HEK293 (cell line): ENCODE results near the gene DNAH11.

Experiments used
- CTCF ChIA-PET: fragments of 350-600 bp; formaldehyde crosslinking; extraction: SDS; loops from one replicate; lab custom pipeline; 2021; ENCODE audit warnings: antibody characterized with exemption; lab: Yijun Ruan, JAX
- POLR2A ChIA-PET: fragments of 300-600 bp; formaldehyde crosslinking; extraction: SDS; loops from one replicate; lab custom pipeline; 2020; ENCODE audit warnings: antibody characterized with exemption, inconsistent platforms; lab: Yijun Ruan, JAX
- H3K27ac ChIP-seq: fragments of 200-500 bp; sonication (Bioruptor generic); 2 replicates; pipeline ENCODE4 v1.5.1; 2014; ENCODE audit warnings: low read depth, low read length, control low read depth, inconsistent platforms; ENCODE audit errors: extremely low read depth
- H3K36me3 ChIP-seq, 2 experiments: fragments of 200-500 bp in 1 of 2; sonication (Bioruptor generic) in 1 of 2; 1 replicate in 1 of 2; 2 replicates in 1 of 2; pipeline ENCODE4 v1.5.1; 2014 to 2017; ENCODE audit warnings: inconsistent platforms in 2 of 2, low read length in 2 of 2; ENCODE audit not compliant: control insufficient read depth in 2 of 2, insufficient read depth in 1 of 2
- H3K4me1 ChIP-seq: fragments of 200-500 bp; sonication (Bioruptor generic); 2 replicates; pipeline ENCODE4 v1.5.1; 2014; ENCODE audit warnings: mild to moderate bottlenecking, low read length, inconsistent platforms; ENCODE audit not compliant: control insufficient read depth, insufficient read depth
- H3K4me3 ChIP-seq: 2 replicates; pipeline ENCODE4 v1.5.1; 2011; ENCODE audit warnings: low read depth, mild to moderate bottlenecking, control low read depth, low read length, moderate library complexity
- H3K9me3 ChIP-seq: fragments of 200-500 bp; sonication (Bioruptor generic); 2 replicates; pipeline ENCODE4 v1.5.1; 2014; ENCODE audit warnings: low read depth, low read length, inconsistent platforms; ENCODE audit not compliant: control insufficient read depth, insufficient read depth
- FEZF1 ChIP-seq: fragments of 450-650 bp; formaldehyde crosslinking; IDR thresholded peaks from 2 replicates; pipeline ENCODE4 v1.5.1; 2016; ENCODE audit warnings: missing biosample characterization, missing genetic modification characterization
- GFI1B ChIP-seq: fragments of 450-650 bp; formaldehyde crosslinking; IDR thresholded peaks from 2 replicates; pipeline ENCODE4 v1.5.1; 2016; ENCODE audit warnings: missing biosample characterization, missing genetic modification characterization
- PRDM1 ChIP-seq: fragments of 450-650 bp; formaldehyde crosslinking; IDR thresholded peaks from 2 replicates; pipeline ENCODE4; 2016; ENCODE audit warnings: missing biosample characterization, missing genetic modification characterization
- PRDM6 ChIP-seq: fragments of 450-650 bp; formaldehyde crosslinking; IDR thresholded peaks from 2 replicates; pipeline ENCODE4 v1.5.1; 2017; ENCODE audit warnings: missing biosample characterization, missing genetic modification characterization
- SP2 ChIP-seq: fragments of 450-650 bp; formaldehyde crosslinking; IDR thresholded peaks from 2 replicates; pipeline ENCODE4 v1.5.1; 2016; ENCODE audit warnings: missing biosample characterization, missing genetic modification characterization
- TRIM28 ChIP-seq: IDR thresholded peaks from 2 replicates; pipeline ENCODE4 v1.6.1; 2011; ENCODE audit warnings: low read length, control low read depth, borderline replicate concordance
- WT1 ChIP-seq: fragments of 450-650 bp; formaldehyde crosslinking; IDR thresholded peaks from 2 replicates; pipeline ENCODE4 v1.5.1; 2016; ENCODE audit warnings: missing biosample characterization, missing genetic modification characterization
- ZNF157 ChIP-seq: fragments of 450-650 bp; formaldehyde crosslinking; IDR thresholded peaks from 2 replicates; pipeline ENCODE4 v1.5.1; 2016; ENCODE audit warnings: missing biosample characterization, missing genetic modification characterization
- ZNF202 ChIP-seq: fragments of 450-650 bp; formaldehyde crosslinking; IDR thresholded peaks from 2 replicates; pipeline ENCODE4 v1.5.1; 2016; ENCODE audit warnings: missing biosample characterization, missing genetic modification characterization, borderline replicate concordance
- ZNF23 ChIP-seq: fragments of 450-650 bp; formaldehyde crosslinking; IDR thresholded peaks from 2 replicates; pipeline ENCODE4 v1.5.1; 2016; ENCODE audit warnings: missing biosample characterization, missing genetic modification characterization, borderline replicate concordance
- ZNF239 ChIP-seq: fragments of 450-650 bp; formaldehyde crosslinking; IDR thresholded peaks from 2 replicates; pipeline ENCODE4 v1.5.1; 2016; ENCODE audit warnings: missing biosample characterization, missing genetic modification characterization
- ZNF555 ChIP-seq: fragments of 450-650 bp; formaldehyde crosslinking; conservative IDR thresholded peaks from 2 replicates; pipeline ENCODE4 v1.5.1; 2017; ENCODE audit warnings: missing biosample characterization, mild to moderate bottlenecking, missing genetic modification characterization, inconsistent platforms
- ZNF585B ChIP-seq: fragments of 450-650 bp; formaldehyde crosslinking; IDR thresholded peaks from 2 replicates; pipeline ENCODE4 v1.5.1; 2016; ENCODE audit warnings: missing biosample characterization, missing genetic modification characterization
- ZNF664 ChIP-seq: fragments of 450-650 bp; formaldehyde crosslinking; IDR thresholded peaks from 2 replicates; pipeline ENCODE4 v1.5.1; 2016; ENCODE audit warnings: missing biosample characterization, missing genetic modification characterization
- ZXDB ChIP-seq: fragments of 450-650 bp; formaldehyde crosslinking; IDR thresholded peaks from 2 replicates; pipeline ENCODE4 v1.5.1; 2016; ENCODE audit warnings: missing biosample characterization, missing genetic modification characterization
- TF ChIP-seq, protein P1 (sequence below): fragments of 450-650 bp; formaldehyde crosslinking; IDR thresholded peaks from 2 replicates; pipeline ENCODE4 v1.5.1; 2017; ENCODE audit warnings: missing biosample characterization, missing genetic modification characterization
- TF ChIP-seq, protein P2 (sequence below): fragments of 450-650 bp; formaldehyde crosslinking; IDR thresholded peaks from 2 replicates; pipeline ENCODE4 v1.5.1; 2017; ENCODE audit warnings: missing biosample characterization, mild to moderate bottlenecking, missing genetic modification characterization, moderate library complexity
- TF ChIP-seq, protein P3 (sequence below): fragments of 450-650 bp; formaldehyde crosslinking; IDR thresholded peaks from 2 replicates; pipeline ENCODE4 v1.5.1; 2016; ENCODE audit warnings: missing biosample characterization, missing genetic modification characterization, low read depth

DNAH11 gene

GRCh38 chr7:21942955-21943354 lies 400.1 kb downstream of the DNAH11 start:
- Histone ChIP-seq H3K27ac (no peak overlapping the region; the same call in 1 of the 2 replicates), H3K9me3 (no peaks in the 10 kb centered on the region), H3K36me3 (peaks cover 5 to 7% of the 10 kb centered on the region in 2 experiments), H3K4me1 (peaks cover 58% of the 10 kb centered on the region), H3K4me3 (no peak overlapping the region)
- CTCF ChIA-PET = interaction anchor here (0.6 to 1.3 kb wide), 4 partner anchors 20 to 546 kb away, joined by 3 to 4 read pairs (median 4); no protein-coding TSS in a partner anchor
- no peak for TF ChIP-seq GFI1B (tag by site-specific recombination)
- no peak for TF ChIP-seq ZNF23 (tag by site-specific recombination)
- no peak for TF ChIP-seq ZXDB
- 0 out of 2 replicates have a peak, but pooled peaks have one; percentile 7 for TF ChIP-seq FEZF1
- no peak for TF ChIP-seq ZNF555
- TF ChIP-seq SP2 (tag by site-specific recombination) = no peak
- POLR2A ChIA-PET = no interaction called here

GRCh38 chr7:21943436-21943835 lies 400.6 kb downstream of the DNAH11 start:
- TF ChIP-seq ZNF157 (tag by site-specific recombination) = no peak
- TF ChIP-seq ZNF239 (tag by site-specific recombination) = no peak
- no peak for TF ChIP-seq TRIM28
- 0 out of 2 replicates have a peak, but pooled peaks have one; percentile 32 for TF ChIP-seq WT1 (tag by site-specific recombination)
- TF ChIP-seq ZXDB = no peak
- TF ChIP-seq PRDM6 (tag by site-specific recombination) = peak; percentile 35; the same call in 1 of the 2 replicates
- TF ChIP-seq, protein P1, sequence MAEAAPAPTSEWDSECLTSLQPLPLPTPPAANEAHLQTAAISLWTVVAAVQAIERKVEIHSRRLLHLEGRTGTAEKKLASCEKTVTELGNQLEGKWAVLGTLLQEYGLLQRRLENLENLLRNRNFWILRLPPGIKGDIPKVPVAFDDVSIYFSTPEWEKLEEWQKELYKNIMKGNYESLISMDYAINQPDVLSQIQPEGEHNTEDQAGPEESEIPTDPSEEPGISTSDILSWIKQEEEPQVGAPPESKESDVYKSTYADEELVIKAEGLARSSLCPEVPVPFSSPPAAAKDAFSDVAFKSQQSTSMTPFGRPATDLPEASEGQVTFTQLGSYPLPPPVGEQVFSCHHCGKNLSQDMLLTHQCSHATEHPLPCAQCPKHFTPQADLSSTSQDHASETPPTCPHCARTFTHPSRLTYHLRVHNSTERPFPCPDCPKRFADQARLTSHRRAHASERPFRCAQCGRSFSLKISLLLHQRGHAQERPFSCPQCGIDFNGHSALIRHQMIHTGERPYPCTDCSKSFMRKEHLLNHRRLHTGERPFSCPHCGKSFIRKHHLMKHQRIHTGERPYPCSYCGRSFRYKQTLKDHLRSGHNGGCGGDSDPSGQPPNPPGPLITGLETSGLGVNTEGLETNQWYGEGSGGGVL (tag by site-specific recombination) = no peak
- TF ChIP-seq ZNF664 = peak; percentile 82
- ChIA-PET CTCF (interaction anchor here (0.6 to 1.3 kb wide), 3 partner anchors 20 to 546 kb away, joined by 3 to 4 read pairs (median 3); no protein-coding TSS in a partner anchor), POLR2A (interaction anchor here (0.7 kb wide), 1 partner anchor 26 kb away, joined by 3 read pairs; no protein-coding TSS in a partner anchor)
- Histone ChIP-seq H3K4me3 (no peak overlapping the region), H3K36me3 (peaks cover 1 to 2% of the 10 kb centered on the region in 2 experiments; a peak in 2 of 3 replicates), H3K27ac (no peak overlapping the region), H3K4me1 (peaks cover 60% of the 10 kb centered on the region), H3K9me3 (no peaks in the 10 kb centered on the region)

- Histone ChIP-seq H3K9me3 (no peaks in the 10 kb centered on the region), H3K36me3 (no peaks in the 10 kb centered on the region), H3K4me3 (peak overlapping the region; percentile 85), H3K4me1 (peaks cover 60% of the 10 kb centered on the region), H3K27ac (peak overlapping the region; percentile 93)
- POLR2A ChIA-PET = interaction anchor here (0.6 to 2.0 kb wide), 7 partner anchors 9 to 1946 kb away, joined by 3 to 8 read pairs (median 3); no protein-coding TSS in a partner anchor
- CTCF ChIA-PET = interaction anchor here (0.6 kb wide), 2 partner anchors 19 to 23 kb away, joined by 3 read pairs; no protein-coding TSS in a partner anchor
- peak; percentile 71 for TF ChIP-seq PRDM6 (tag by site-specific recombination)
- TF ChIP-seq, protein P2, sequence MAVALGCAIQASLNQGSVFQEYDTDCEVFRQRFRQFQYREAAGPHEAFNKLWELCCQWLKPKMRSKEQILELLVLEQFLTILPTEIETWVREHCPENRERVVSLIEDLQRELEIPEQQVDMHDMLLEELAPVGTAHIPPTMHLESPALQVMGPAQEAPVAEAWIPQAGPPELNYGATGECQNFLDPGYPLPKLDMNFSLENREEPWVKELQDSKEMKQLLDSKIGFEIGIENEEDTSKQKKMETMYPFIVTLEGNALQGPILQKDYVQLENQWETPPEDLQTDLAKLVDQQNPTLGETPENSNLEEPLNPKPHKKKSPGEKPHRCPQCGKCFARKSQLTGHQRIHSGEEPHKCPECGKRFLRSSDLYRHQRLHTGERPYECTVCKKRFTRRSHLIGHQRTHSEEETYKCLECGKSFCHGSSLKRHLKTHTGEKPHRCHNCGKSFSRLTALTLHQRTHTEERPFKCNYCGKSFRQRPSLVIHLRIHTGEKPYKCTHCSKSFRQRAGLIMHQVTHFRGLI = 0 out of 2 replicates have a peak, but pooled peaks have one; percentile 63
- TF ChIP-seq ZNF202 (tag by site-specific recombination) = no peak
- peak; percentile 31 for TF ChIP-seq PRDM1 (tag by site-specific recombination)
- TF ChIP-seq ZNF585B = no peak
- peak; percentile 2; the same call in 1 of the 2 replicates for TF ChIP-seq SP2 (tag by site-specific recombination)
- TF ChIP-seq, protein P3, sequence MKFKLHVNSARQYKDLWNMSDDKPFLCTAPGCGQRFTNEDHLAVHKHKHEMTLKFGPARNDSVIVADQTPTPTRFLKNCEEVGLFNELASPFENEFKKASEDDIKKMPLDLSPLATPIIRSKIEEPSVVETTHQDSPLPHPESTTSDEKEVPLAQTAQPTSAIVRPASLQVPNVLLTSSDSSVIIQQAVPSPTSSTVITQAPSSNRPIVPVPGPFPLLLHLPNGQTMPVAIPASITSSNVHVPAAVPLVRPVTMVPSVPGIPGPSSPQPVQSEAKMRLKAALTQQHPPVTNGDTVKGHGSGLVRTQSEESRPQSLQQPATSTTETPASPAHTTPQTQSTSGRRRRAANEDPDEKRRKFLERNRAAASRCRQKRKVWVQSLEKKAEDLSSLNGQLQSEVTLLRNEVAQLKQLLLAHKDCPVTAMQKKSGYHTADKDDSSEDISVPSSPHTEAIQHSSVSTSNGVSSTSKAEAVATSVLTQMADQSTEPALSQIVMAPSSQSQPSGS = peak; percentile 34; the same call in 1 of the 2 replicates
- 0 out of 2 replicates have a peak, but pooled peaks have one; percentile 10 for TF ChIP-seq WT1 (tag by site-specific recombination)
These were observed 402.0 kb downstream of the DNAH11 start for GRCh38 chr7:21944616-21945453.
